ENCODE data around the gene DTD1. TPM values are rescaled to one million over a fixed set of nuclear protein-coding genes. Genes with fewer than 3 reads are reported as not detected.

Gene DTD1
- total and polyA plus RNA-seq, 2 of the 13 experiments (the other 11 are each of a cell fraction or from before 2014, with no cell fraction given): 41.2 to 79.3 TPM

DNA sequence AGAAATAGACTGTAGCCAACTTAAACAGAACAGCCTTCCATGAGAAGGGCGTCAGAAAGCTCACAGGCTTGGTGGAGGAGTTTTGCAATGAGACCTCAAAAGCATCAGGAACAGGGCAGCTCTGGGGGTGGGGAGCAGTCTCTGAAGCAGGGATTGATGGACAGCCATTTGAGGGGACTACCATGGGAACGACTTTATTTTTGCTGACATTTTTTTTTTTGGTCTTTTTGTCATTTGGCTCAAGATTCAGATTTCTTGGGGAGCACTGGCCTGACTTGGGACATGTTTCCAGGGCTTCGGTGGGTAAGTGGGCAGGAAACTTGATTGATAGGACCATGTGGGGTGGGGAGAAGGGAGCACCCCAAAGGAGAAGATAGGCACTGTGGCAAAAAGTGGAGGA, 193.7 kb downstream of the DTD1 start:
- Histone ChIP-seq H3K9ac (ENCODE audit: insufficient read depth, low read depth, low read length) (no peak overlapping the region), H3K9me3 (ENCODE audit: low read length) (no peaks in the 10 kb centered on the region), H3K4me2 (ENCODE audit: low read depth, low read length) (no peak overlapping the region), H3K27me3 (ENCODE audit: control insufficient read depth in 1 of 2, insufficient read depth in 2 of 2, low read length in 2 of 2) (peaks cover 0 to 13% of the 10 kb centered on the region in 2 experiments; a peak in 1 of 5 replicates), H3K4me1 (ENCODE audit: insufficient read depth, low read length) (no peaks in the 10 kb centered on the region), H4K20me1 (ENCODE audit: insufficient read depth, low read length) (no peaks in the 10 kb centered on the region), H3K27ac (ENCODE audit: extremely low read length, insufficient read depth, low read length) (no peak overlapping the region), H3K36me3 (replicated peaks in 1 of 2; ENCODE audit: control insufficient read depth in 1 of 2, insufficient read depth in 2 of 2, low read length in 2 of 2) (no peaks in the 10 kb centered on the region), H3K79me2 (ENCODE audit: insufficient read depth, low read length) (no peaks in the 10 kb centered on the region), H2AFZ (ENCODE audit: low read length) (no peak overlapping the region), H3K4me3 (replicated peaks in 1 of 3; ENCODE audit: insufficient read depth in 1 of 3, low read depth in 2 of 3, low read length in 3 of 3) (no peak overlapping the region)
- FAIRE-seq: no peak
- no peak for DNase-seq (ENCODE audit: low spot score)
- BruUV-seq (replicated peaks): no TSS peak
- POLR2A ChIA-PET: interaction anchor here (1.5 kb wide), 1 partner anchor 12 kb away, joined by 4 read pairs; no protein-coding TSS in a partner anchor
- CTCF ChIA-PET (ENCODE audit: low intra/inter-chr PET ratio, low total read pairs): no interaction called here
- in situ Hi-C loops (cut with HindIII; ENCODE audit: extremely low pct_ligation_motif_present, low pct_unique_long_range_greater_than_20kb): no loop called here
- no peak for TF ChIP-seq ZNF460 (CRISPR knock-in tag; IDR thresholded peaks at IDR 0.05; ENCODE audit: borderline replicate concordance)
- peak; percentile 70 to 76 for TF ChIP-seq MAFK (conservative IDR thresholded peaks at IDR 0.05 in 1 of 2, IDR thresholded peaks at IDR 0.05 in 1 of 2; ENCODE audit: low read length in 2 of 2)
- TF ChIP-seq MAFF (IDR thresholded peaks at IDR 0.05; ENCODE audit: low read depth, low read length): peak; percentile 56; the same call in 1 of the 2 replicates
- 16% methylated on average over 3 of the region's 3 CpGs for WGBS (ENCODE audit: low lambda C conversion rate)
- intact Hi-C loops (cut with micrococcal nuclease; ENCODE audit: unreplicated experiment): no loop called here
- ATAC-seq: no peak

DNA sequence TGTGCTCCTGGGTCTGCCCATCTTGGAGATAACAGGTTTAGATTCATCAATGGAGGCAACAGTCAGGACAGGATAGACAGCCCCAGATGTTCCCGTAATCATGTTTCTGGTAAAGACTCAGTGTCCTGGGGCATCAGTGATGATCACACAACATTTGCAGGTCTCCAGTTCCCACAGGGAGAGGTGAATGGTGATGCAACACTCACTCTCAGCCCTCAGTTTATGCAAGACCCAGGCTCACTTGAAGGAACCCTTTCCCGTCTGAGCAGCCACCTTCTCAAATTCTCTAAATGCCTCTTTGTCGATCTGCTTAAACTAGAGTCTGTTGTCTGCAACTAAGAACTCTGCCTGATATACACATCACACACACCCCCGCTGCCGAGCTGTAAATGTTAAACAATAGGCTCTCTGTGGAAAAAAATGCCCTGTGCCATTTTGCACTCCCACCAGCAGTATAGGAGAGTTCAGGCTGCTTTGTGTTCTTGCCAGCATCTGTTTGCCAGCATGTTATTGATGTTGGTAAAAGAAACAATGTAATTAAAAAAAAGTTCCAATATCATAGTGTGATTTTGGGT, 195.6 kb downstream of the DTD1 start:
- Histone ChIP-seq H3K79me2 (ENCODE audit: insufficient read depth, low read length) (no peaks in the 10 kb centered on the region), H3K27me3 (ENCODE audit: control insufficient read depth in 1 of 2, insufficient read depth in 2 of 2, low read length in 2 of 2) (peaks cover 0 to 13% of the 10 kb centered on the region in 2 experiments; a peak in 1 of 5 replicates), H3K4me1 (ENCODE audit: insufficient read depth, low read length) (no peaks in the 10 kb centered on the region), H3K27ac (ENCODE audit: extremely low read length, insufficient read depth, low read length) (no peak overlapping the region), H3K36me3 (replicated peaks in 1 of 2; ENCODE audit: control insufficient read depth in 1 of 2, insufficient read depth in 2 of 2, low read length in 2 of 2) (no peaks in the 10 kb centered on the region), H3K9ac (ENCODE audit: insufficient read depth, low read depth, low read length) (no peak overlapping the region), H3K9me3 (ENCODE audit: low read length) (no peaks in the 10 kb centered on the region), H3K4me3 (replicated peaks in 1 of 3; ENCODE audit: insufficient read depth in 1 of 3, low read depth in 2 of 3, low read length in 3 of 3) (no peak overlapping the region), H4K20me1 (ENCODE audit: insufficient read depth, low read length) (no peaks in the 10 kb centered on the region), H3K4me2 (ENCODE audit: low read depth, low read length) (no peak overlapping the region), H2AFZ (ENCODE audit: low read length) (no peak overlapping the region)
- ChIA-PET POLR2A (no interaction called here), CTCF (ENCODE audit: low intra/inter-chr PET ratio, low total read pairs) (no interaction called here)
- DNase-seq (ENCODE audit: low spot score) (no peak), ATAC-seq (no peak), FAIRE-seq (no peak)
- in situ Hi-C loops (cut with HindIII; ENCODE audit: extremely low pct_ligation_motif_present, low pct_unique_long_range_greater_than_20kb): no loop called here
- BruUV-seq (replicated peaks): no TSS peak
- intact Hi-C loops (cut with micrococcal nuclease; ENCODE audit: unreplicated experiment): no loop called here
- 35% methylated on average over 5 of the region's 5 CpGs for WGBS (ENCODE audit: low lambda C conversion rate)
- TF ChIP-seq ZNF337 (CRISPR knock-in tag; IDR thresholded peaks at IDR 0.05; ENCODE audit: borderline replicate concordance, low read depth) (no peak), RBAK (CRISPR knock-in tag; IDR thresholded peaks at IDR 0.05) (no peak), REPIN1 (CRISPR knock-in tag; IDR thresholded peaks at IDR 0.05; ENCODE audit: borderline replicate concordance, low read depth) (no peak), JARID2 (CRISPR knock-in tag; IDR thresholded peaks at IDR 0.05; ENCODE audit: insufficient replicate concordance) (no peak), NR2F1 (CRISPR knock-in tag; IDR thresholded peaks at IDR 0.05) (no peak), ZNF83 (CRISPR knock-in tag; IDR thresholded peaks at IDR 0.05; ENCODE audit: borderline replicate concordance) (no peak), ZNF205 (CRISPR knock-in tag; IDR thresholded peaks at IDR 0.05) (no peak), CBX5 (CRISPR knock-in tag; IDR thresholded peaks at IDR 0.05; ENCODE audit: borderline replicate concordance) (no peak)
- TF ChIP-seq, protein P1, sequence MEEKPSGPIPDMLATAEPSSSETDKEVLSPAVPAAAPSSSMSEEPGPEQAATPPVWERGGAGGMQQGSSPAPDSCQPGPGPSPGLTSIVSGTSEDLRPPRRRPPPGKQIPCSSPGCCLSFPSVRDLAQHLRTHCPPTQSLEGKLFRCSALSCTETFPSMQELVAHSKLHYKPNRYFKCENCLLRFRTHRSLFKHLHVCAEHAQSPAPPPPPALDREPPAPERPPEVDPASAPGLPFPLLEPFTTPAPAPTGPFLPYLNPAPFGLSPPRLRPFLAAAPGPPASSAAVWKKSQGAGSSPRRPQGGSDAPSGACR (CRISPR knock-in tag; IDR thresholded peaks at IDR 0.05): no peak
- TF ChIP-seq, protein P2, sequence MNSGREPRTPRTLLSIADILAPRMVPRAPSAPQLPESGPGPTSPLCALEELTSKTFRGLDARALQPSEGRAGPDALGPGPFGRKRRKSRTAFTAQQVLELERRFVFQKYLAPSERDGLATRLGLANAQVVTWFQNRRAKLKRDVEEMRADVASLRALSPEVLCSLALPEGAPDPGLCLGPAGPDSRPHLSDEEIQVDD (CRISPR knock-in tag; IDR thresholded peaks at IDR 0.05; ENCODE audit: borderline replicate concordance): no peak
- TF ChIP-seq, protein P3, sequence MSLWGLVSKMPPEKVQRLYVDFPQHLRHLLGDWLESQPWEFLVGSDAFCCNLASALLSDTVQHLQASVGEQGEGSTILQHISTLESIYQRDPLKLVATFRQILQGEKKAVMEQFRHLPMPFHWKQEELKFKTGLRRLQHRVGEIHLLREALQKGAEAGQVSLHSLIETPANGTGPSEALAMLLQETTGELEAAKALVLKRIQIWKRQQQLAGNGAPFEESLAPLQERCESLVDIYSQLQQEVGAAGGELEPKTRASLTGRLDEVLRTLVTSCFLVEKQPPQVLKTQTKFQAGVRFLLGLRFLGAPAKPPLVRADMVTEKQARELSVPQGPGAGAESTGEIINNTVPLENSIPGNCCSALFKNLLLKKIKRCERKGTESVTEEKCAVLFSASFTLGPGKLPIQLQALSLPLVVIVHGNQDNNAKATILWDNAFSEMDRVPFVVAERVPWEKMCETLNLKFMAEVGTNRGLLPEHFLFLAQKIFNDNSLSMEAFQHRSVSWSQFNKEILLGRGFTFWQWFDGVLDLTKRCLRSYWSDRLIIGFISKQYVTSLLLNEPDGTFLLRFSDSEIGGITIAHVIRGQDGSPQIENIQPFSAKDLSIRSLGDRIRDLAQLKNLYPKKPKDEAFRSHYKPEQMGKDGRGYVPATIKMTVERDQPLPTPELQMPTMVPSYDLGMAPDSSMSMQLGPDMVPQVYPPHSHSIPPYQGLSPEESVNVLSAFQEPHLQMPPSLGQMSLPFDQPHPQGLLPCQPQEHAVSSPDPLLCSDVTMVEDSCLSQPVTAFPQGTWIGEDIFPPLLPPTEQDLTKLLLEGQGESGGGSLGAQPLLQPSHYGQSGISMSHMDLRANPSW (CRISPR knock-in tag; IDR thresholded peaks at IDR 0.05; ENCODE audit: borderline replicate concordance): no peak
